ENCODE measurements around the gene SNX30.

Gene SNX30

DNA sequence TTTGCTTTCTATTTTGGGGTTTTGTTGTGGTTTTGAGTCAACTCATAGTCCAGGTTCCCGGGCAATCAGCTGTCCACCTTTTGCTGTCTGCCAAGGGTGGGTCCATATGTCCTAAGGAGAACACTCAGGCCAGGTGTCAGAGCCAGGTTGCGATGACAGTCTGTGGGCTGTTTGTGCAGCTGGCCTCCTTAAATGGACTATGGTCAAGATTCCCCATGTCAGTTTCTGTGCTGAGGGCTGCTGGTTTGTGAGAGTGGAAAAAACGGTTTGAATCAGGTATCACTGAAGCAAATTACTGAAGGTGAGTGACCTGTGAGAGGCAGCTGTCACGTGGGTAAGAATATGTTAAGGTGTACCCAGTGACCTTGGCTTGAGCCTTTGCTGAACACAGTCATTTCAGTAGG lies 33.0 kb downstream of the SNX30 start:
- DNase-seq (ENCODE audit: low read depth) = no peak

- no peak for DNase-seq (ENCODE audit: low read depth)
These were observed 33.6 kb downstream of the SNX30 start for GRCh38 chr9:112784020-112784785.

- DNase-seq (ENCODE audit: low read depth) = no peak
These were observed 35.4 kb downstream of the SNX30 start for GRCh38 chr9:112785986-112786385.

GRCh38 chr9:112786829-112787520 lies 36.4 kb downstream of the SNX30 start:
- no peak for DNase-seq (ENCODE audit: low read depth)

GRCh38 chr9:112787978-112788377 lies 37.4 kb downstream of the SNX30 start:
- no peak for DNase-seq (ENCODE audit: low read depth)

- no peak for DNase-seq (ENCODE audit: low read depth)
These were observed 38.9 kb downstream of the SNX30 start for GRCh38 chr9:112789473-112789872.

GRCh38 chr9:112789891-112790774 lies 39.6 kb downstream of the SNX30 start:
- DNase-seq (ENCODE audit: low read depth) = no peak

DNA sequence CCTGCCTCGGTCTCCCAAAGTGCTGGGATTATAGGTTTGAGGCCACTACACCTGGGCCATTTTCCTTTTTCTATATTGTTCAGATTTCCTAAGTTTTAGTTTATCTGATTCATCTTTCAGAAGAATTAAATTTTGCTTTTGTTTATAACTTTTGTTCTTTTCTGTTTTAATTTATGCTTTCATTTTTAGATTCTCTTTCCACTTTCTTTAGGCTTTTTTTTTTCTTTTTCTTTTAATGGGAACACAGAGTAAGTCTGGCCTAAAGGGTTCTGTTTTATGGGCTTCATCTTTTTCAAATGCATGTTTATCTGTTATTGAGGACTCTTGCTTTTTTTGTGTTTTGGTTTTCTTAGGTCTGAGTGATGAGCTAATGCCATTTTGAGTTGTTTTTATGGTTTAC lies 42.1 kb downstream of the SNX30 start:
- DNase-seq (ENCODE audit: low read depth) = no peak

GRCh38 chr9:112793213-112793810 lies 42.8 kb downstream of the SNX30 start:
- peak; percentile 74 for DNase-seq (ENCODE audit: low read depth)

DNA sequence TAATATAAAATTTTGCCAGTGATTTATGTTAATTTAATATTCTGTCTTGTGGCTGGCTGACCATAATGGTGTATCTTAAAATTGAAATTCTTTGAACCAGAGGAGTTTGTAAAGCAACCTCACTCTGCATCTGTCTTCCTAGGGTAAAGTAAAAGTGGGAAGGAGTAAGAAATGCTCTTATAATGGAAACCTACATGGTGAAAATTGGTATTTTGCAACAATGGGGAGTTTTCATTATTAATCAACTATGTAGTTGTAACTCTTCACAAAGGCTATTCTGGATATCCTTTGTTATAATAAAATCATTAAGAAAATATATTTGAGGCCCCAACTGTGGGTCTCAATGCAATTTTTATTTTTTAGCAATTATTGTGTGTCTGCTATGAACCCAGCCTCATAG lies 44.2 kb downstream of the SNX30 start:
- DNase-seq (ENCODE audit: low read depth) = no peak

GRCh38 chr9:112795921-112796320 lies 45.4 kb downstream of the SNX30 start:
- DNase-seq (ENCODE audit: low read depth) = no peak

DNA sequence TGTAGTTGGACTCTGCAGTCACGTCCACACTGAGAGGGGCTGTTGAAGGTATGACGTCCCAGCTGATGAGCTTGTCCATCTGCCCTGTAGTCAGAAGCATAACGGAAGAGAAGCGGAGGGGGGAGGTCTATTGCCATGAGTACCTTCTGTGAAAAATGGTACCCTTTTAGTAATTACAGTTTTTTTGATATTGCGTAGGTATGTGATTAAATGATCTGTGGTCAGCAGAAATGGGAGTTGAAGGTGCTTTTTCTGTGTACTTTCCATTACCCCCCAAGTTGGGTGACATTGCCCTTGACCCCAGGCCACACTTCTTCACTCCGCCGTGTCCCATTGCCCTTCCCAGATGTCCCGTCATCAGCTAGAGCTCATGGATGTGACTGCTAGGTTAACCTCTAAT lies 45.9 kb downstream of the SNX30 start:
- no peak for DNase-seq (ENCODE audit: low read depth)

GRCh38 chr9:112809351-112809848 lies 58.8 kb downstream of the SNX30 start:
- DNase-seq (ENCODE audit: low read depth) = no peak

GRCh38 chr9:112809906-112810305 lies 59.3 kb downstream of the SNX30 start:
- DNase-seq (ENCODE audit: low read depth) = no peak

GRCh38 chr9:112810696-112811490 lies 60.3 kb downstream of the SNX30 start:
- no peak for DNase-seq (ENCODE audit: low read depth)

DNA sequence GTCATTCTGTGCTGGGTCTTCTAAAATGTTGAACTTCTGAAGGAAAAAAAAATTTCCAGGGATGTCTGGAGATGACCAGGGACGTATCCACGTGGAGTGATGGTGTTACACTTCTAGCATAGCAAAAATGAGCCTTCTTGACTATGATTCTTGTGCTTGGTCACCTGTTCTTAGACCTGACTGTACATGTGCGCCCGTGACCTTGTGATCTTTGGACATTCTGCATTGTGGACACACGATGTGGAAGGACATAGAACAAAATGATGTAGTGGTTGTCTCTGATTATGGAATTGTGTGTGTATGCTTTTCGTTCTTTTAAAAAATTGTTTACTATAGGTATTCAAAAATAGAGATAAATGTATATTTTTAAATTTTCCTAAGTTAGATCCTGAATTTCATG lies 61.0 kb downstream of the SNX30 start:
- no peak for DNase-seq (ENCODE audit: low read depth)

DNA sequence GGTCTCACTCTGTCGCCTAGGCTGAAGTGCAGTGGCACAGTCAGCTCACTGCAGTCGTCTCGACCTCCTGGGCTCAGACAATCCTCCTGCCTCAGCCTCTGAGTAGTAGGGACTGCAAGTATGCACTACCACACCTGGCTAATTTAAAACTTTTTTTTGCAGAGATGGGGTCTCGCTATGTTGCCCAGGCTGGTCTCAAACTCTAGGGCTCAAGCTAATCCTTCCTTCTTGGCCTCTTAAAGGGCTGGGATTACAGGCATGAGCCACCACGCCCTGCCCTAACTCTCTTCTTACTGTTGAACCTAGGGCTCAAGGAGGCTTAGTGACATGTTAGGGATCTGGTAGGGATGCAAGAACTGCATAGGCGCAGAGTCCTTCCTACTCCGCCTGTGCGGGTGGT lies 65.3 kb downstream of the SNX30 start:
- DNase-seq (ENCODE audit: low read depth) = no peak

DNA sequence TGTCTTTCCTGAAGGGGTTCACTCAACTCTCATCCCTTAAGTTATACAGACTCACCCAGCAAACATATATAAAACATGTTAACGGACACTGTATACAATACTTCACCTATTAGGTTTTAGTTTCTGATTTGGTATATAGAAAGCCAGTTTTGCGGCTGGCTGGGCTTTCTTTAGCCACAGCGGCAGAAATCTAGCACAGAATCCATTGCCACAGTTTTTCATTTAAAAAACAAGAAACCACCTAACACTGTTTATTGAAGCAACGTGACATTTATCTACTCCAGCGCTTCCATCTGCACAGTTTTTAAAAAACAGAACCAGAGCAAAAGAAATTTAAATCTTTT lies 67.3 kb downstream of the SNX30 start:
- DNase-seq (ENCODE audit: low read depth) = no peak

DNA sequence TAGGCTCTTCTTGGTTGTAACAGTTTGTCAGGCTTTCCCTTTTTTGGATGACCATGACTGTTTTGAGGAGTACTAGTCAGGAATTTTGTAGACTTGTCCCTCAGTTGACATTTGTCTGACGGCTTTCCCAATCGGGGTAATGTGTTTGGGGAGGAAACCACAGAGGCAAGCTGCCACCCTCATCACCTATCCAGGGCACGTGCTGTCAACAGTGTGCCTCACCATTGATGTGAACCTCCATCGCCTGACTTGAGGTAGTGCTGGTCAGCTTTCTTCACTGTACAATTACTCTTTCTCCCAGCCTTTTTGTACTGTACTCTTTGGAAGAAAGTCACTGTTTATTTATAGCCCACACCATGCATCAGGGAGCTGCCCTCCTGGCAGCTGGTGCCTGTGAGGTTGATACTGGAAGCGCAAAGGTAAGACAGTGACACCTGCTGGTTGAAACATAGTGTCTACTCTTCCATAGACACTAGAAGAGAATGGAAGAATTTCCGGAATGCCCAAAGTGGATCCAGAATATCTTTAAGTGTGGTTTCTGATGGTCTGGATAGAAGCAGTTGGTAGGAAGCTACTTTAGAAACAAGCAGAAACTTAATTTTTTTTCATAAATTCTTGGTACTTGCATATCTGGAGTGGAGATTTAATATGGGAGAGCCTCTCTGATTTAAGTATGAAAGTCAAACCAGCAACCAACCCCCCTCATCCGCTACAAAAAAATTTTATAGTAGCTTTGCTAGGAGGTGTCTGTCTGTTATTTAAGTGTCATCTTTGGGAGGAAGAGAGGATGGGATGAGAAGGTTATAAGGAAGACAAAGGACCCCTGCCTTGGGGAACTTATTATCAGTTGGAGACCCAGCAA lies 69.3 kb downstream of the SNX30 start:
- DNase-seq (ENCODE audit: low read depth) = no peak

GRCh38 chr9:112820881-112821280 lies 70.3 kb downstream of the SNX30 start:
- DNase-seq (ENCODE audit: low read depth) = no peak

Data from activated T-cell treated with anti-CD3 and anti-CD28 coated beads for 1 hour (primary cell).